Right renal cortex interstitium (tissue), 3 donors: Measurements from ENCODE around the gene AQR. TPM values are rescaled to one million over a fixed set of nuclear protein-coding genes. Genes with fewer than 3 reads are reported as not detected.

Experiments
- DNase-seq, 3 donors: peaks; one replicate each; pipeline ENCODE4 v3.0.0-alpha.2; 2013; ENCODE audit warnings: low read depth in 3 of 3, low spot score in 2 of 3
- polyA plus RNA-seq, 3 donors: library from polyadenylated mRNA; unstranded; fragments of 120-200 nt; gene quantifications; one replicate each; pipeline ENCODE4 v1.2.1, GENCODE V29; 2013; ENCODE audit not compliant: insufficient read length in 3 of 3

AQR gene
- polyA plus RNA-seq, 3 donors, result 44.2 to 47.4 (median 44.6) TPM

DNA sequence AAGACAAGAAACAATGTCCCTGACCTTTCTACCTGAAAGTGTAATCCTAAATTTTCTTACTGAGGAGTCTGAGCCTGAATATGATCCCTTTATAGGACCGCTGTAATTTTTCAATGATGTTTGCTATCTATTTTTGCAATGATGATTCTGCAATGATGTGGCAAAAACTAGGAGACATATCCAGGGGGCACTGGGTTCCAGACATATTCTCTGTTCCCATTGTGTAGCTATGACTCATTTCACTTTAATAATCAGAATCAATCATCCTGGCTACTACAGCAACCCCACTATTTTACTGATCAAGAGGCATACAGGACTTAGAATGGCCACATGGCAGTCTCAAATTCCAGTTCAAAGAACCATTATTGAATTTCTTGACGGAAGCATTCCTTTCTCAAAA, 85.9 kb downstream of the AQR start:
- no peak for DNase-seq

DNA sequence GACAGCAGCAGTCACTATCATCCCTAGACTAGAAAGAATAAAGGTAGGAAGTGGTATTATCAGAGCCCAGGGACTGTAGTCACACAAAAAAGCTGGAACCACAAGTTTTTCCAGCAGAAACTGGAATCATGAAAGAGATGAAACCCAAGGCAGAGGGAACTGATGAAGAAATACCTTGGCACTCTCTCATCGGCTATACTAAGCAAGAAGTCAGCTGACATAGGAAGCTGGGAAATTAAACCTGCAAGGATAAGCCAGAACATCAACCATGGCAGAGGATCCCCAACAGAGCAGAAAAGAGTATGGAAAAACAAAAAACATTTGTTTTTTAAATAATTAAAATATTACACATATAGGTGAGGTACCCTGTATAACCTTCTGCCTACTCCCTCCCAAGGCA, 86.5 kb downstream of the AQR start:
- no peak for DNase-seq

DNA sequence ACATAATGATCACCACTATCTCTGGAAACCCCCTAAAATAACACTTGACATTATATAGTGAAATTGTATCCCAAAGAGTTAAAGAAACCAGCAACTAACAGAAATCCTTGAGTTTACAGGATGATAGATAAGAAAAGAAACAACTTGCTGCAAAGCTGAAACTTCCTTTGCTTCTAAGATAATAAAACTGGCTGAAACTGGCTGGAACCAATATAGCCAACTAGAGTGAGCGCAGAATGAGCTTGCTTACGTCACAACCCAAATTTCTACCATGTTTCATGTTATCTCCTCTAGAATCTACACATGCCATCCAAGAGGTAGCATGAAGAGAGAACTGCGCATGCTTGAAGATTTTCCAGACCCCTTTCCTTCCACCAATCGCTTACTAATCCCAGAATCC, 90.4 kb downstream of the AQR start:
- no peak for DNase-seq

DNA sequence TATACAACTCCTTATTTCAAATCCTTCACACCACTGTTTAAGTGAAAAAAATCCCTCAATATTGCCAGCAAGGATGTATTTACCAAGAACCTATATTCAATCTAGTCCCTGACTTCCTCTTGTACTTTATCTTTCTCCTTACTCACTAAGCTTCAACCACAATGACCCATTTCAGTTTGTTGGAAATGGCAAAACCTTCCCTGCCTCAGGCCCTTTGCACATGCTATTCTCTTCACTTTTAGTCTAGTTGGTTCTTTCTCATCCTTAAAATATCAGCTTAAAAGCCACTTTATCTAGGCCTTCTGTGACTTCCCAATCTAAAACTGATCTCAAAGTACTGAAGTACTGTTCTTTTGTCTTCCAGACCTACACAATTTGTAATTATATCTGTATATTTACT, 92.9 kb downstream of the AQR start:
- DNase-seq, result no peak

DNA sequence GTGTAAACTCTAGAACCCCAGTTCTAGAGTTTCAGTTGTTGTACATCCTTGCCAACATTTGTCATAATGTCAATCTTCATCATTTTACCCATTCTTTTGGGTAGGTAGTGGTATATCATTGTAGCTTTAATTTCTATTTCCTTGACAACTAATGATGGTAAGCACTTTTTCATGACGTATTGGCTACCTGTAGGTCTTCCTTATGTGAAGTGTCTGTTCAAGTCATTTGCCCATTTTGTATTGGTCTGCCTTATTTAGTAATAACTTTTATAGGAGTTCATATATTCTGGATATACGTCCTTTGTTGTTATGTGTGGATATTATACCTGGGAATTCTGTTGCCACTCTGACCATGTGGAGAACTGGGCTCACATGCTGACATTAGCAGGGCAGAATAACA, 100.4 kb downstream of the AQR start:
- DNase-seq, result no peak

DNA sequence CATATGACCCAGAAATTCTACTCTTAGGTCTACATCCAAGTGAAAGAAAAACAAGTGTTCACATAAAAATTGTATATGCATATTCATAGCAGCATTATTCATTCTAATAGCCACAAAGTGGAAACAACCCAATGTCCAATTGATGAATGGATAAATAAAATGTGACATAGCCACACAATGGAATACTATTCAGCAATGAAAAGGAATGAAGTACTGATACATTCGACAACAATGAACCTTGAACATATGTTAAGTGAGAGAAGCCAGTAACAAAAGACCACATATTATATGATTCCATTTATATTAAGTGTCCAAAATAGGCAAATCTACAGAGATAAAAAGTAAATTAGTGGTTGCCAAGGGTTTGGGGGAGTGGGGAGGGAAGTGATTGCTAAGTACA, 104.0 kb downstream of the AQR start:
- no peak for DNase-seq

DNA sequence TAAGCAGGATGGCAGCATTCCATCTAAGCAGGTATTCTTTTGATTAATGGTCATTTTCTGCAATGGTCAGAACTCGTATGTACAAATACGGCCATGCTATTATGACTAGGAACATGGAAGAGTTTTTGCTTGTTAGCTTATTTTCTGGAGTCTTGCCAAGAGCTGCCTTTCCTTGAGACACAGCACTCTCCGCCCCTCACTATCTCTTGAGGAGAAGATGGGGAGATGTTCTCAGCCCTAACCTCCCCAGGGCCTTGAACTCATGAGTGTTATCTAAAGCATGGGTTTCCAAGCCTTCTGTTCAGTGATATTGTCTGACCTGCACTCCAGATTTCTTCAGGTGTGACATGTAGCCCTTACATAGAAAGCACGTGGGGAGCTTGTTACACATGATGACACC, 108.3 kb downstream of the AQR start:
- DNase-seq, result no peak

DNA sequence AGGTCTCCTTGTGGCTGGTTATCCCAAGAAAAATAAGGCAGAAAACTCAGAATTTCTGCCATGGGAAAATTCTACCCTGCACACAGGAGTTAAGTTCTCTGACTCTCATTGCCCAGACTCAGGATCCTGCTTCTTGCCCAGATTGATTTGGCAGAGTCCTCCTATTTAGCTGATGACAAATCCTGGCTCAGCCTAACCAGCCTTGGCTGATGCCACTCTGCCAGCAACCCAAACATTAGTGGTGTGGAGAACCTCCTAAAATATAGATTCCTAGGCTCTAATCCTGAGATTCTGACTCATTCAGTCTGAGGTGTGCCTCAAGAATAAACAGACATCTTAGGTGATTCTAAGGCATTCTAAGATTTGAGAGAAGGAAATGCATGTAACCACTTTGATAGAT, 113.6 kb downstream of the AQR start:
- no peak for DNase-seq

DNA sequence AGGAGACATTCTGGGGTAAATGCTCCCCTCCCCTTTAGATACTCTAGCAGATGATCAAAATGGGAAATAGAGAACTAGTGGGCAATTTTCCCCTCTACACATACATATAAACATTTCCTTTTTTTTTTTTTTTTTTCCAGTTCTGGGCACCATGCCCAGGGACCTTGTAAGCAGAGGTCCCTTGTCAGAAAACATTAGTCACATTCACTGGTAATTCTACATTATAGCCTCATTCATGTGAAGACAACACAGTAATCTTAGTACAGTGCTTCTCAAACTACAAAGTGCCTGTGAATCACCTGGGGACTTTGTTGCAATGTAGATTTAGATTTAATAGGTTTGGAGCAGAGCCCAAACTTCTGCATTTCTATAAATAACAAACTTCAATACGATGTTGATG, 114.1 kb downstream of the AQR start:
- DNase-seq, result peak in 1 of 3 donors; percentile 10

DNA sequence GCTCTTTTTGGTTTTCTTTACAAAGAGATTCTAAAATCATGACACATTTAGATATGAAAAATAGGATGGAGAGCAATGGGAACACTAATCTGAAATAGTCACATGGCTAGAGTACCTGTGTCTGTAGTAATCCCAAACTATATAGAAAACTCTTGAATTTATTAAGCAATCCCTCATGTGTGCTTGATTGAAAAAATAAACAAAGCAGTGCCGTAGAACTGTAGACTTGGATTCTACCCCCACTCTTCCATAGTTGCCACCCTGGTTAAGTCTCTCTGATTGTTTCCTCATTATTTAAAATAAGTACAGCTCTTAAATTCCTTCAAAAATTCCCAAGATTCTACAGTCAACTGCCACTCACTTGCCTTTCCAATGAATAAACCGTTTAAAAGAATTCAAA, 115.3 kb downstream of the AQR start:
- DNase-seq, result no peak

DNA sequence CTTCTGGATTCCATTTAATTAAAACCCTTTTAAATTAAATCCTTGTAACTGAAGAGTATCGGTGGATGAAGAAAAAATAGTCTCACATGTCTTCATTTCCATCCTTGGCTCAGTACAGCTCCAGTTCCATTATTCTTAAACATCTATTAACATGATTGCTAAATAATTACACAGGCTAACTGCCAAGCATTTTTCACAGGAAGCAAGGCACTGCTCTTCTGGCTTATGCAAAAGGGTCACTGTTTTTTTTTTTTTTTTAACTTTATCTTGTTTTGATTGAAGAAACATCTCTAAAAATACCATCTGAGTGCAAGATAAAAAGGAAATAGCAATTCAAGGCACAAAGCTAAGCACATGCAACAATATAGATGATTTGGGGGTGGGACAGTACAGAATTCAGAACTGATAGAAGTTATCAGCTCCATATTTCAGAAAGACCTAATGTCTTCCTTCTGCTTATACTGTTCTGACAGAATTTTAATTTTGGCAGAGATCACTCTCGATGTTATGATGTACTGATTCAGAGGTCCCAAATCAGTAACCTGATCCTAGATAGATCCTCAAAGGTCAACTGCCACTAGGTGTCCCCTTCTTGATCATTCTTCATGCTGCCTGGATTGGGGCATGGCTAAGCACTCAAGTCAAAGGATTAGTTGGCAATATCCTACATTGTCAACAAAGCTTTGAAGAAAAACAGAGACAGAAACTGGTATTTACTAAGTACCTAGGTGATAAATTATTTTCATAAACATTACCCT, 116.4 kb downstream of the AQR start:
- DNase-seq, result peak in 1 of 3 donors; percentile 15

DNA sequence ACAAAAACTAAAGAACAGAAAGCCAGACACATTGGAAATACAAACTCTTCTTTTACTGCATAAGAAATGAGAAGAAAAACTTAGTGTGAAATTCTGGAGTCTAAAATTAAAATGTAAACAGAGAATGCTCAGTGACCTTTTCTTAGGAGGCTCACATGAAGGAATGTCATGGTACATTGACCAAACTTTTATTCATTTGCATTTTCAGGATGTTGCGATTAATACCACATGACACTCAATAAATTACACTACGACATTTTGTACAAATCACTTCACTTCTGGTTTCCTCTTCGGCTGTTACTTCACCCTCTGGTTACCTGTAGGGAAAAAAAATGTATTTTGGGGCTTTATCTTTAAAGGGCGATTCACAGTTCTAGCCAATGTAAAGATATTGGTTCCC, 117.8 kb downstream of the AQR start:
- no peak for DNase-seq

DNA sequence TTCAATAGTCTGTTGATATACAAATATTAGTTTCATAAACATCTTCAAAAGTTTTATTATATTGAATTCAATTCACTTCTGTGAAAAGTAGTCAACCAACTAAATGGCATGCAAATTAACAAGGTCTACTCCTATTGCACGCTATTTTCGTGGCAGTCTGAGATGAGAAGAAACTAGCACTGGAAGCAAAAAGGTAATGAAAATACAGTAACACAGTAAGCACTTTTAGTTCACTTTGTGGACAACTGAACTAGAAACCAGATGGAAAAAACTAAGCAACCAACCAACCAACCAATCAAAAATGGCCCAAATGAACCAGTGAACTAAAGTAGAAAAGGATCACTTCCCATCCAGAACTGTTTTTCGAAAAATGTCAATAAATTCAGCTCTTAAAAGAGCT, 118.5 kb downstream of the AQR start:
- no peak for DNase-seq

DNA sequence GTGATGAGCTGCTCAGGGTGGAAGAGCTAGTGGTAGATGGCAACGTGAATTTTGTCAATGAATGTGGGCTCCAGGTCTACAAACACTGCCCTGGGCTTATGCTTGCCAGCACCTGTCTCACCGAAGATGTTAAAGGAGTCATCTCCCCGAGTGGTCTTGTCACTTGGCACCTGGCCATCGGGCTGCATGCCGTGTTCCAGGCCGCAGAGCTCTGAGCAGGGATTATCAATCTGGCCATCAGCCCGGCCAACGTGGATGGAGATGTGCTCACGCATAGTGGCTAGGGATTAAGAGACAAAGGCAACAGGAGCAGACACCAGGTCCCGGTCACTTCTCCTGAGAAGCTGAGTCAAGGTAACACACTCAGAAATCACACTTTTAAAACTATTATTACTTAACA, 119.4 kb downstream of the AQR start:
- DNase-seq, result no peak

DNA sequence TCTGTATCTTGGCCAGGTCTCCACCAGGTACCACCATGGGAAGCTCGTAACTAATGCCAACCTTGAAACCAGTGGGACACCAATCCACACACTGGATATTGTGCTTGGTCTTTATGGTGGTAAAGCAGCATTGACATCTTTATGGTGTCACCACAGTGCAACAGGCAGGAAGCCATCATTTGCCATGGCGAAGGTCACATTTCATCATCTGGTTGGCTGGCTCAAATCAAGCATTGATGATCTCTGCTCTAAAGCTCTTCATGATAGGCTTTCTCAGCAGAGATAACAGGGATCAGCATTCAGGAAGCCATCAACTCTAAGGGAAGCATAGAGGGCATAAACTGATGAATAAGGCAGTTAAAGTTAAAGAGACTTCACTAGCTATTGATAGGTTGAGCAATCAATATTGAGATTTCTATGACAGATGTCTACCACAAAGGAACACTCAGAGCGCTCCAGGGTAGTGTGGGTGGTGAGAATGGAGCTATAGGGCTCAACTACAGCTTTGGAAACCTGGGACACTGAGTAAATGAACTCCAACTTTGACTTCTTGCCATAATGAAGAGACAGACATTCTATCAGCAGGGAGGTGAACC, 120.1 kb downstream of the AQR start:
- no peak for DNase-seq

DNA sequence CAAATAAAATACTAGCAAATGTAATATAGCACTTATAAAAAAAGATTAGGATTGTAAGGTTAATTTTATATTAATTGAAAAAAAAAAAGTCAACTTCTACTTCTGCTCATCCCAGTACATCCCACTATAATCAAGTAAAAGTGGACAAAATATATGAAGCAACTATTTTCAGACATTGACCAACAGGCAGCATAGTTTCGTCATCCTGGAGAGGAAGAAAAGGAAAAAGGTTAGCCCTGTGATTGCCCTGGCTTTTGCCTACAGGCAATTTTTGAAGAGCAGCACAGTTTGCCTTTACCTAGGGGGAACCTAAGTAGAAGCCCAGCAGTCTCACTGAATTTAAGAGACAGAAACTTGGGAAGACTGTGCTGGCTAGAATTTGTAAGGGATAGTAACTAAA, 121.9 kb downstream of the AQR start:
- no peak for DNase-seq

DNA sequence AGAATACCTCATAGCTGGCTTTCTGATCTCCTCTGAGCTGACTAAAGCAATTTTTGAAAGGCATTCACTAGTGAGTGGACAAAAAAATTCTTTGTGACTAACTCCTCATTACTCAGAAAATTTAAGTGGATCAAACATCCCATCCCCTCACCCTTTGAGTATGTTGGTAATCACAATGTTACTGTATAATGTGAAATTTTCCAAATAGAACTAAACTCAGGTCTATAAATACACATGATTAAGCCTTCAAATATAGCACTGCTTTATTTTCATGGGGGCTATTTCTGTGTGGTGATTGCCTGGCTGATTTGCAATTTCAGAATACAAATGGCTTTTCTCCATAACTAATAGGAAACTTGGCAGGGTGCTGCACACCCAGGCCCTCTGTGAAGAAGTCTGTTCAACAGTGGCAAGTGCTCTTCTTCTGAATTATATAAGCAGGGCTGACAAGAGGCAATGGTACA, 128.2 kb downstream of the AQR start:
- no peak for DNase-seq

DNA sequence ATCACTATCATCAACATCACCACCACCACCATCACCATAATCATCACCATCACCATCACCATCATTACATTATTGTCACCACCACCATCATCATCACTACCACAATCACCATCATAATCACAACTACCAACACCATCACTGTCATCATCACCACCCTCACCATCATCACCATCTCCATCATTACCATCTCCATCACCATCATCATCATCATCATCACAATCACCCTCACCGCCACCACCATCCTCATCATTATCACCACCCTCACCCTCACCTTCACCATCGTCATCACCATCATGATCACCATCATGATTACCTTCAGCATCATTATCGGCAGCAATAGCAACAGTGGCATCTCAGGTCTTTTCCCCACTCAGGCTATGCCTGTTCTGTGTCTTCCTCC, 131.3 kb downstream of the AQR start:
- DNase-seq, result no peak

DNA sequence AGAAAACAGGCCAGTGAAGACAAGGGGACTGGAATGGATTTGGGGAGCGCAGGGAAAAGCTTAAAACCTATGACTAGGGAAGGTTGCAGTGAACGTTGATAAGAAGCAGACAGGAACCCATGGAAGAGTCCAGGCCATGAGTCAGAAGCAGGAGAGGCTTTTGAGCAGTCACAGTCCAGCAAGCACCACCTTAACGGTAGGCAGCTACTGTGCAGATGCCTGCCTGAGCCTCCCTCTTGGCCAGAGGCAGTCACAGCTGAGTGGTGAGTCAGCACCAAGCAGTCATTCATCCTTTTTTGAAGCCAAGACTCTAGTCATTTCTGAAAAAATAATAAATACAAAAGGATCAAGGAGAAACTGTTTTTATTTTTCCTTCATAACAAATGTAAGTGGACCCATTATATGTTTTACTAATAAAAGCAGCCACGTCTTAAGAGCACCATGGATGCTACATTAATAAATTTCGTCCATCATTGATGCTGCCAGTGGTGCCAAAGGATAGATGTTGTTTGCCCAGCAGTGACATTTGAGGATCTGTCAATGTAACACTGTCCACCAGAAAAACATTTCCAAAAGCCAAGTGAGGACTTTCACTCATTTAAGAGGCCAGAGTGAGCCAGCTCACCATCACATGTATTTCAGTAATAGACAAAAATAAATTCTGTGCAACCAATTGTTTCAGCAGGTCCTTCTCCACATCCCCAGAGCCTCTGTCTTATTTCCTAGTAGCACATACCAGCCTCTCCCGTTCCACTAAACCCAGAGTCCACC, 132.1 kb downstream of the AQR start:
- no peak for DNase-seq

DNA sequence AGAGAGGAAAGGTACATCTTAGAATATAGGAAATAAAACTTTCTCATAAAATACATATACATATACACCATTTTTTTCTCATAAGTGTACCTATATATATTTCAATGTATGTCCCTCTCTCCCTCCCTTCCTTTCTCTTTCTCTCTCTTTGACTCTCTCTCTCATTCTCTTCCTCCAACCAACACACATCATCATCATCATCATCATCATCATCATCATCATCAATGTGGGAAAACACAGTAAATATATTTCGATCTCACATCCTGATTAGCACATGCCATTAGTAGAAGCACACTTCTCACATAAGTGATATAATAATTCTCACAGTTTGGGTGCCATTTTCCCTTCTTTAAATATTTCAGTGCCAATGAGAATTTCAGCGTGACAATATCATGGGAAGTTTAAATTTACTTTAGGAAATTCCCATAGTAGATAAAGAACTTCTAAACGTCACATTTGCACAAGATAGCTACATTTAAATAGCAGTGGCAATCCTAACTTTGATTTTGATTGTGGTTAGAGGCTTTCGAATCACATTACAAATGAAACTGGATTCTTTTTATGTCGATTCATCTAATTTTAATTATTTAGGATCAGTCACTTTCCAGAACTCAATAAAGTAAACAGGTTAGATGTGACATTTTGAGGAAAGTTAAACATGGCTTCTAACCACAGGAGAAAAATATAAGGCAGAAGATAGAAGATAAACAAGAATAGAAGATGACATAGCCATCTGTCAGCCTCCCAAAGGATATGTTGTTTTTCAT, 141.2 kb downstream of the AQR start:
- no peak for DNase-seq

DNA sequence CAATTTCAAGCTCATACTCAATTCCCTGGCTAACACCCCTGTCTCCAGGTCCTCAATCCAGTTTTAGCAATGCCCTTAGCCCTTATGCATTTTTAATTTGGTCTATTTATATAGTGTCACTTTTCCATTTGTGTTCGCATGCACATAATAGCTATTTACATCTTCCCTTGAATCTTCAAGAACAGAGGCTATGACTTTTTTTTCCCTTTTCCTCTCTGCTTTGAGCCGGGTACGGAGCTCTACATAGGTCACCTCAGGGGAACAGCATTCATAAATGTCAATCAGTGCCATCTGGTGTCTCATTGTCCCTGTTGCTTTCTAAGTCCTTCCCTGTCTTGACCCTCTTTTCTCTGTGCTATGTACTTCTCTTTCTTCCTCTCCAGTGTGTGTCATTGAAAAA, 147.7 kb downstream of the AQR start:
- DNase-seq, result no peak
